Lower leg skin (tissue), 4 donors: ENCODE measurements around the gene DMD. TPM values are rescaled to one million over a fixed set of nuclear protein-coding genes. Genes with fewer than 3 reads are reported as not detected.

Experiments
- DNase-seq, 2 donors: peaks; one replicate each; pipeline ENCODE4 v3.0.0-alpha.2; 2019; ENCODE audit warnings: low spot score in 2 of 2
- H3K4me3 ChIP-seq: fragments of 200-600 bp; sonication (generic); 2 replicates; pipeline ENCODE4 v1.5.1; 2017; ENCODE audit warnings: mild to moderate bottlenecking, low read depth; ENCODE audit not compliant: poor library complexity, severe bottlenecking
- CTCF ChIP-seq, 3 donors: fragments of 450-650 bp; IDR thresholded peaks; one replicate each; pipeline ENCODE4 v1.5.1; 2016; ENCODE audit warnings: antibody characterized with exemption in 3 of 3, mild to moderate bottlenecking in 3 of 3, moderate library complexity in 2 of 3
- POLR2A ChIP-seq, 2 donors: fragments of 450-650 bp; IDR thresholded peaks; one replicate each; pipeline ENCODE4 v1.6.1; 2016 to 2017; ENCODE audit warnings: antibody characterized with exemption in 2 of 2, mild to moderate bottlenecking in 1 of 2, moderate library complexity in 1 of 2
- WGBS, 2 donors: methylation state at CpG; one replicate each; pipeline ENCODE4 v1.1.5; 2018; 5-methylcytosine and 5-hydroxymethylcytosine counted together
- intact Hi-C: fragments of 100-400 bp; cut with DNase I; formaldehyde crosslinking; loops from one replicate; pipeline ENCODE4 v1.15.0; 2023; ENCODE audit warnings: low total_unique reads
- total RNA-seq, 4 donors: library from RNA; depleted of rRNA; stranded (reverse); fragments of >200 nt; gene quantifications; one replicate each; pipeline ENCODE4 v1.1.0, GENCODE V29; 2016

Gene DMD
- total RNA-seq, 4 donors from 2014 or later: 23.0 to 27.5 (median 26.7) TPM

GRCh38 chrX:31320740-31321139, 1890.6 kb downstream of the DMD start:
- H3K4me3 ChIP-seq: no peak overlapping the region
- no peak for DNase-seq
- intact Hi-C loops: no loop called here
- TF ChIP-seq POLR2A (IDR thresholded peaks at IDR 0.05): no peak
- no peak for TF ChIP-seq CTCF (IDR thresholded peaks at IDR 0.05)
- WGBS, 2 donors: 88 to 93% methylated on average over 1 of the region's 1 CpG

- H3K4me3 ChIP-seq: no peak overlapping the region
- WGBS, 2 donors: 63 to 83% methylated on average over 2 of the region's 2 CpGs
- intact Hi-C loops: no loop called here
- DNase-seq: no peak
- TF ChIP-seq CTCF (IDR thresholded peaks at IDR 0.05) (no peak), POLR2A (IDR thresholded peaks at IDR 0.05) (no peak)
Measured at GRCh38 chrX:31319586-31319985, 1891.8 kb downstream of the DMD start.

GRCh38 chrX:31318866-31319265, 1892.5 kb downstream of the DMD start:
- TF ChIP-seq POLR2A (IDR thresholded peaks at IDR 0.05) (no peak), CTCF (IDR thresholded peaks at IDR 0.05) (no peak)
- WGBS, 2 donors: 67 to 82% methylated on average over 4 of the region's 4 CpGs
- intact Hi-C loops: no loop called here

GRCh38 chrX:31316340-31316991, 1894.9 kb downstream of the DMD start:
- intact Hi-C loops: no loop called here
- DNase-seq: no peak
- TF ChIP-seq CTCF (IDR thresholded peaks at IDR 0.05) (no peak), POLR2A (IDR thresholded peaks at IDR 0.05) (no peak)
- no peak overlapping the region for H3K4me3 ChIP-seq
- WGBS, 2 donors: 64 to 71% methylated on average over 2 of the region's 2 CpGs

More at GRCh38 chrX:31318866-31319265, 1892.5 kb downstream of the DMD start:
- no peak for DNase-seq
- no peak overlapping the region for H3K4me3 ChIP-seq

GRCh38 chrX:31314921-31315320, 1896.4 kb downstream of the DMD start:
- H3K4me3 ChIP-seq: no peak overlapping the region
- intact Hi-C loops: no loop called here
- WGBS, 2 donors: 44 to 46% methylated on average over 3 of the region's 3 CpGs
- DNase-seq: no peak
- TF ChIP-seq CTCF (IDR thresholded peaks at IDR 0.05): no peak
- no peak for TF ChIP-seq POLR2A (IDR thresholded peaks at IDR 0.05)

- TF ChIP-seq POLR2A (IDR thresholded peaks at IDR 0.05) (no peak), CTCF (IDR thresholded peaks at IDR 0.05) (no peak)
- intact Hi-C loops: no loop called here
- no peak for DNase-seq
Measured at GRCh38 chrX:31307952-31308351, 1903.4 kb downstream of the DMD start.

More at GRCh38 chrX:31307952-31308351, 1903.4 kb downstream of the DMD start:
- WGBS, 2 donors: 80 to 86% methylated on average over 5 of the region's 5 CpGs
- no peak overlapping the region for H3K4me3 ChIP-seq
